Measurements from ENCODE around the gene NTRK3.

GRCh38 chr15:87935583-87935982 is 321.0 kb downstream of the NTRK3 start:
- no peak for TF ChIP-seq CTCF (conservative IDR thresholded peaks at IDR 0.05; ENCODE audit: low read length)
- no peak for TF ChIP-seq EZH2phosphoT487 (IDR thresholded peaks at IDR 0.05; ENCODE audit: borderline replicate concordance)

Data from Loucy (cell line).